GM19438 (cell line): Measurements from ENCODE around the gene SIRPB1.
"Not testable (repeated sequence)": the region's sequence is repeated elsewhere in the genome, so short reads cannot be mapped to it uniquely, and the experiment has no call there.

Experiments used
- ATAC-seq: cut with Tn5 transposase; IDR thresholded peaks from one replicate; pipeline ENCODE4 v1.9.1; 2021; ENCODE audit warnings: low read depth; ENCODE audit not compliant: unreplicated experiment

Gene SIRPB1

GRCh38 chr20:1637755-1638154 is 17.9 kb upstream of the SIRPB1 start:
- ATAC-seq, result no peak

- ATAC-seq, result no peak
Observed at GRCh38 chr20:1637226-1637625, 17.4 kb upstream of the SIRPB1 start.

- ATAC-seq, result no peak
Observed at GRCh38 chr20:1636621-1637020, 16.8 kb upstream of the SIRPB1 start.

- ATAC-seq, result no peak
Observed at GRCh38 chr20:1635291-1635979, 15.6 kb upstream of the SIRPB1 start.

- ATAC-seq, result no peak
Observed at GRCh38 chr20:1633535-1633934, 13.7 kb upstream of the SIRPB1 start.

- no peak for ATAC-seq
Observed at GRCh38 chr20:1632178-1632577, 12.4 kb upstream of the SIRPB1 start.

- no peak for ATAC-seq
Observed at GRCh38 chr20:1631309-1632151, 11.7 kb upstream of the SIRPB1 start.

- no peak for ATAC-seq
Observed at GRCh38 chr20:1630186-1630585, 10.4 kb upstream of the SIRPB1 start.

GRCh38 chr20:1629321-1629720 is 9.5 kb upstream of the SIRPB1 start:
- ATAC-seq, result no peak

GRCh38 chr20:1628621-1629020 is 8.8 kb upstream of the SIRPB1 start:
- ATAC-seq, result no peak

GRCh38 chr20:1627200-1627550 is 7.4 kb upstream of the SIRPB1 start:
- no peak for ATAC-seq

- ATAC-seq, result no peak
Observed at GRCh38 chr20:1626528-1627199, 6.9 kb upstream of the SIRPB1 start.

- no peak for ATAC-seq
Observed at GRCh38 chr20:1625083-1625690, 5.4 kb upstream of the SIRPB1 start.

- no peak for ATAC-seq
Observed at GRCh38 chr20:1623501-1624205, 3.8 kb upstream of the SIRPB1 start.

GRCh38 chr20:1622450-1622849 is 2.6 kb upstream of the SIRPB1 start:
- no peak for ATAC-seq

- no peak for ATAC-seq
Observed at GRCh38 chr20:1621316-1621715, 1.5 kb upstream of the SIRPB1 start.

- ATAC-seq, result no peak
Observed at GRCh38 chr20:1618954-1619540, 762 bp downstream of the SIRPB1 start.

- no peak for ATAC-seq
Observed at GRCh38 chr20:1618479-1618878, 1.3 kb downstream of the SIRPB1 start.

- ATAC-seq, result no peak
Observed at GRCh38 chr20:1616858-1617434, 2.9 kb downstream of the SIRPB1 start.

GRCh38 chr20:1610404-1610803 is 9.4 kb downstream of the SIRPB1 start:
- ATAC-seq, result not testable (repeated sequence)
